Measurements from ENCODE around the gene FGF10.

- TF ChIP-seq CTCF (IDR thresholded peaks at IDR 0.05): no peak
- no peak for TF ChIP-seq POLR2A (IDR thresholded peaks at IDR 0.05)
These were observed 132.0 kb downstream of the FGF10 start for GRCh38 chr5:44257221-44257620.
